Measurements from ENCODE around the gene NCMAP.
A peak's percentile ranks its signal among the peaks of the same experiment; 100 is the strongest.

Gene NCMAP

DNA sequence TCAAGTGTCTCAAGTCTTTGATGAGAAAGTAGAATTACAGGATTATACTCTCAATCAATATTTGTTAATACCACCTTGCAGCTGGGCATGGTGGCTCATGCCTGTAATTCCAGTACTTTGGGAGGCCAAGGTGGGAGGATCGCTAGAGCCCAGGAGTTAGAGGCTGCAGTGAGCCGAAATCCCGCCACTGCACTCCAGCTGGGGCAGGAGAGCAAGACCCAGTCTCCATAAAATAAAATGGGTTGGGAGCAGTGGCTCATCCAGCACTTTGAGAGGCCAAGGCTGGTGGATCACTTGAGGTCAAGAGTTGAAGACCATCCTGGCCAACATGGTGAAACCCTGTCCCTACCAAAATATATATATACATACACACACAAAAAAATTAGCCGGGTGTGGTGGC, 1.2 kb upstream of the NCMAP start:
- Histone ChIP-seq H3K79me2 (ENCODE audit: insufficient read depth, low read length) (no peaks in the 10 kb centered on the region), H3K4me2 (ENCODE audit: low read length) (no peak overlapping the region), H3K9ac (ENCODE audit: low read length) (no peak overlapping the region), H4K20me1 (ENCODE audit: insufficient read depth, low read length) (no peaks in the 10 kb centered on the region), H3K27me3 (ENCODE audit: insufficient read depth, low read length) (peaks cover 2% of the 10 kb centered on the region; the same call in 1 of the 2 replicates), H3K27ac (ENCODE audit: low read depth, low read length, poor library complexity, severe bottlenecking) (no peak overlapping the region), H2AFZ (ENCODE audit: low read length) (no peak overlapping the region), H3F3A (ENCODE audit: insufficient read depth, low read length) (no peaks in the 10 kb centered on the region), H3K36me3 (ENCODE audit: insufficient read depth, low read length) (no peaks in the 10 kb centered on the region), H3K4me3 (ENCODE audit: low read depth, low read length, poor library complexity, severe bottlenecking) (no peak overlapping the region), H3K9me3 (ENCODE audit: low read length) (no peaks in the 10 kb centered on the region), H3K9me2 (ENCODE audit: low read depth, low read length) (no peaks in the 10 kb centered on the region), H3K4me1 (ENCODE audit: insufficient read depth, low read length, severe bottlenecking) (peaks cover 10% of the 10 kb centered on the region)
- TF ChIP-seq, protein P1, sequence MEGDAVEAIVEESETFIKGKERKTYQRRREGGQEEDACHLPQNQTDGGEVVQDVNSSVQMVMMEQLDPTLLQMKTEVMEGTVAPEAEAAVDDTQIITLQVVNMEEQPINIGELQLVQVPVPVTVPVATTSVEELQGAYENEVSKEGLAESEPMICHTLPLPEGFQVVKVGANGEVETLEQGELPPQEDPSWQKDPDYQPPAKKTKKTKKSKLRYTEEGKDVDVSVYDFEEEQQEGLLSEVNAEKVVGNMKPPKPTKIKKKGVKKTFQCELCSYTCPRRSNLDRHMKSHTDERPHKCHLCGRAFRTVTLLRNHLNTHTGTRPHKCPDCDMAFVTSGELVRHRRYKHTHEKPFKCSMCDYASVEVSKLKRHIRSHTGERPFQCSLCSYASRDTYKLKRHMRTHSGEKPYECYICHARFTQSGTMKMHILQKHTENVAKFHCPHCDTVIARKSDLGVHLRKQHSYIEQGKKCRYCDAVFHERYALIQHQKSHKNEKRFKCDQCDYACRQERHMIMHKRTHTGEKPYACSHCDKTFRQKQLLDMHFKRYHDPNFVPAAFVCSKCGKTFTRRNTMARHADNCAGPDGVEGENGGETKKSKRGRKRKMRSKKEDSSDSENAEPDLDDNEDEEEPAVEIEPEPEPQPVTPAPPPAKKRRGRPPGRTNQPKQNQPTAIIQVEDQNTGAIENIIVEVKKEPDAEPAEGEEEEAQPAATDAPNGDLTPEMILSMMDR (IDR thresholded peaks at IDR 0.05; ENCODE audit: low read length) = no peak
- no peak for TF ChIP-seq EZH2 (IDR thresholded peaks at IDR 0.05; ENCODE audit: borderline replicate concordance, low read length)

DNA sequence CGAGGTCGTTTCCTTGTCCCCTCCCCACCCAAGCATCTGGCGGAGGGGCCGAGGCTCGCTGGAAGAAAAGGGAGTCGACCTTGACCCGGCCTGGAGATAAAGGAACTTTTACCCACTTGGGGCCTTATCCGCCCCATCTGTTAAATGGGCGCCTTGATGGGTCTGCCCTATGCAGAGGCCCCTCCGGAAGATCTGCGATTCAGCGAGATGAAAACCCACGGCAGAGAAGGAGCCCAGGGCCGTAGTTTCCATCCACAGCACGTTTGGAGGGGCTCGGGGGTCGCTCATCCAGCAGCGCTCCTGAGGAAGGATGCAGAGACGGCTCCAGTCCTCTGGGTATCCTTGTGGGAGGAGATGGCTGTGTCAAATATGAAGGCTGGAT, 518 bp downstream of the NCMAP start:
- no peaks in the 10 kb centered on the region for H4K20me1 ChIP-seq (ENCODE audit: insufficient read depth, low read length)
- no peak overlapping the region for H3K9ac ChIP-seq (ENCODE audit: low read length)
- peak overlapping the region; percentile 61 for H3K4me2 ChIP-seq (ENCODE audit: low read length)
- H3K27ac ChIP-seq (ENCODE audit: low read depth, low read length, poor library complexity, severe bottlenecking) = no peak overlapping the region
- no peaks in the 10 kb centered on the region for H3K36me3 ChIP-seq (ENCODE audit: insufficient read depth, low read length)
- peaks cover 10% of the 10 kb centered on the region for H3K4me1 ChIP-seq (ENCODE audit: insufficient read depth, low read length, severe bottlenecking)
- no peaks in the 10 kb centered on the region for H3K27me3 ChIP-seq (ENCODE audit: insufficient read depth, low read length)
- H2AFZ ChIP-seq (ENCODE audit: low read length) = no peak overlapping the region
- peak overlapping the region; percentile 26 for H3K4me3 ChIP-seq (ENCODE audit: low read depth, low read length, poor library complexity, severe bottlenecking)
- H3K9me3 ChIP-seq (ENCODE audit: low read length) = no peaks in the 10 kb centered on the region
- no peaks in the 10 kb centered on the region for H3F3A ChIP-seq (ENCODE audit: insufficient read depth, low read length)
- TF ChIP-seq, protein P1 (IDR thresholded peaks at IDR 0.05; ENCODE audit: low read length) = no peak
- no peak for TF ChIP-seq EZH2 (IDR thresholded peaks at IDR 0.05; ENCODE audit: borderline replicate concordance, low read length)
- no peaks in the 10 kb centered on the region for H3K9me2 ChIP-seq (ENCODE audit: low read depth, low read length)
- no peaks in the 10 kb centered on the region for H3K79me2 ChIP-seq (ENCODE audit: insufficient read depth, low read length)

DNA sequence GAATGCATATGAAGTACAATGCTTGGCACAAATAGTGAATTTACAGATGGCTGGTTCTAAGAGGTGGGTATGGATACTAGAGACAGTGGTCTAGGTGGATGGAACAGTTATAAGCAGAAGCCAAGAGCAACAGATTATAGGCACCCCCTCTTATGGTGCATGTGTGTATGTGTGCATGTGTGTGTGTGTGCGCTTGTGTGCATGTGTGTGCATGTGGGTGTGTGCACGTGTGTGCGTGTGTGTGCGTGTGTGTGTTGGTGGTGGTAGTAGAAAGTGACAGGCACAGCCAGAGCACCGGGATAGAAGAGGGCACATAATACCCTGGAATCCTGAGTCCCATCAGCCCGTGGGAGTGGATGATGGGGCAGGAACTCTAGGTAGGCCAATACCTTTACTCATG, 1.3 kb downstream of the NCMAP start:
- Histone ChIP-seq H3K4me2 (ENCODE audit: low read length) (no peak overlapping the region), H4K20me1 (ENCODE audit: insufficient read depth, low read length) (no peaks in the 10 kb centered on the region), H2AFZ (ENCODE audit: low read length) (no peak overlapping the region), H3K9ac (ENCODE audit: low read length) (no peak overlapping the region), H3K79me2 (ENCODE audit: insufficient read depth, low read length) (no peaks in the 10 kb centered on the region), H3K9me2 (ENCODE audit: low read depth, low read length) (no peaks in the 10 kb centered on the region), H3K9me3 (ENCODE audit: low read length) (no peaks in the 10 kb centered on the region), H3K4me1 (ENCODE audit: insufficient read depth, low read length, severe bottlenecking) (peaks cover 10% of the 10 kb centered on the region), H3K27me3 (ENCODE audit: insufficient read depth, low read length) (no peaks in the 10 kb centered on the region), H3K36me3 (ENCODE audit: insufficient read depth, low read length) (no peaks in the 10 kb centered on the region), H3F3A (ENCODE audit: insufficient read depth, low read length) (no peaks in the 10 kb centered on the region), H3K27ac (ENCODE audit: low read depth, low read length, poor library complexity, severe bottlenecking) (no peak overlapping the region), H3K4me3 (ENCODE audit: low read depth, low read length, poor library complexity, severe bottlenecking) (no peak overlapping the region)
- TF ChIP-seq, protein P1 (IDR thresholded peaks at IDR 0.05; ENCODE audit: low read length) = no peak
- no peak for TF ChIP-seq EZH2 (IDR thresholded peaks at IDR 0.05; ENCODE audit: borderline replicate concordance, low read length)
